Measurements from ENCODE around the gene TAP2.

DNA sequence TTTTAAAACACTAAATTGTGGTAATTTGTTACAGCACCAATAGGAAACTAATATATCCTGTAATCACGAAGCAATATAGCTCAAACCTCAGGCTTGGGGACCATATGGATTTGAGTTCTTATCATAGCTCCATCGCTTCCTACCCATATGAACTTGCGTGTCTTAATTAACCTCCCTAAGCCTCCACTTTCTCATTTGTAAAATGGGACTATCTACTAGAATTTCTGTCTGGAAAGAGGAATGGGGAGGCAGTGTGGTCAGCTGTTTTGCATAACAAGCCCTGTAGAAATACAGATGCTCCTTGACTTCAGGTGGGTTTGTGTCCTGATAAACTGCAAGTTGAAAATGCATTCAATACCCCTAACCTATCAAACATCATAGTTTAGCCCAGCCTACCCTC lies 38.8 kb downstream of the TAP2 start:
- TF ChIP-seq, protein P1, sequence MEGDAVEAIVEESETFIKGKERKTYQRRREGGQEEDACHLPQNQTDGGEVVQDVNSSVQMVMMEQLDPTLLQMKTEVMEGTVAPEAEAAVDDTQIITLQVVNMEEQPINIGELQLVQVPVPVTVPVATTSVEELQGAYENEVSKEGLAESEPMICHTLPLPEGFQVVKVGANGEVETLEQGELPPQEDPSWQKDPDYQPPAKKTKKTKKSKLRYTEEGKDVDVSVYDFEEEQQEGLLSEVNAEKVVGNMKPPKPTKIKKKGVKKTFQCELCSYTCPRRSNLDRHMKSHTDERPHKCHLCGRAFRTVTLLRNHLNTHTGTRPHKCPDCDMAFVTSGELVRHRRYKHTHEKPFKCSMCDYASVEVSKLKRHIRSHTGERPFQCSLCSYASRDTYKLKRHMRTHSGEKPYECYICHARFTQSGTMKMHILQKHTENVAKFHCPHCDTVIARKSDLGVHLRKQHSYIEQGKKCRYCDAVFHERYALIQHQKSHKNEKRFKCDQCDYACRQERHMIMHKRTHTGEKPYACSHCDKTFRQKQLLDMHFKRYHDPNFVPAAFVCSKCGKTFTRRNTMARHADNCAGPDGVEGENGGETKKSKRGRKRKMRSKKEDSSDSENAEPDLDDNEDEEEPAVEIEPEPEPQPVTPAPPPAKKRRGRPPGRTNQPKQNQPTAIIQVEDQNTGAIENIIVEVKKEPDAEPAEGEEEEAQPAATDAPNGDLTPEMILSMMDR (IDR thresholded peaks at IDR 0.05): no peak
- no peak for TF ChIP-seq POLR2A (IDR thresholded peaks at IDR 0.05)
- TF ChIP-seq POLR2AphosphoS5 (IDR thresholded peaks at IDR 0.05): no peak

All from breast epithelium (tissue), 3 donors.